IgD-negative memory B cell (primary cell): ENCODE measurements around the gene SLC35A2. TPM values are rescaled to one million over a fixed set of nuclear protein-coding genes. Genes with fewer than 3 reads are reported as not detected.
"Not testable (repeated sequence)": the region's sequence is repeated elsewhere in the genome, so short reads cannot be mapped to it uniquely, and the experiment has no call there.

Source experiments
- H3K27ac Mint-ChIP-seq, 3 donors: one replicate each; pipeline ENCODE4 v1.8.0; 2020 to 2022; ENCODE audit warnings: mild to moderate bottlenecking in 3 of 3, mixed read lengths in 3 of 3, moderate library complexity in 1 of 3
- H3K27me3 Mint-ChIP-seq: one replicate; pipeline ENCODE4 v1.8.0; 2021; ENCODE audit warnings: mixed read lengths
- H3K36me3 Mint-ChIP-seq: one replicate; pipeline ENCODE4 v1.8.0; 2020; ENCODE audit warnings: mild to moderate bottlenecking, mixed read lengths
- H3K4me1 Mint-ChIP-seq, 3 donors: one replicate each; pipeline ENCODE4 v1.8.0; 2020 to 2022; ENCODE audit warnings: mixed read lengths in 3 of 3, mild to moderate bottlenecking in 1 of 3
- H3K4me3 Mint-ChIP-seq, 4 donors: one replicate each; pipeline ENCODE4 v1.8.0; 2020 to 2022; ENCODE audit warnings: mild to moderate bottlenecking in 4 of 4, mixed read lengths in 4 of 4, moderate library complexity in 3 of 4
- H3K9me3 Mint-ChIP-seq, 3 donors: one replicate each; pipeline ENCODE4 v1.8.0; 2020 to 2021; ENCODE audit warnings: mixed read lengths in 3 of 3, mild to moderate bottlenecking in 1 of 3
- polyA plus RNA-seq: library from polyadenylated mRNA; unstranded; fragments of 300-500 nt; fragmentation: Illumina TruSeq; gene quantifications from one replicate; pipeline ENCODE4 v1.2.3, GENCODE V29; 2021

The SLC35A2 gene
- polyA plus RNA-seq, 1 donor from 2014 or later: 9.6 TPM

GRCh38 chrX:48872017-48872416 is 39.4 kb downstream of the SLC35A2 start:
- H3K4me3 Mint-ChIP-seq, H3K4me1 Mint-ChIP-seq, H3K27ac Mint-ChIP-seq, H3K36me3 Mint-ChIP-seq, H3K9me3 Mint-ChIP-seq, H3K27me3 Mint-ChIP-seq: not testable (repeated sequence)

GRCh38 chrX:48864210-48864609 is 47.2 kb downstream of the SLC35A2 start:
- Mint-ChIP-seq H3K27me3 (peaks cover 12% of the 10 kb centered on the region), H3K4me1 (no peaks in the 10 kb centered on the region), H3K9me3 (no peaks in the 10 kb centered on the region), H3K36me3 (no peaks in the 10 kb centered on the region), H3K27ac (no peak overlapping the region), H3K4me3 (no peak overlapping the region)

- Mint-ChIP-seq H3K9me3 (peaks cover 0 to 10% (median 0%) of the 10 kb centered on the region in 3 donors), H3K4me1 (peaks cover 0 to 4% (median 2%) of the 10 kb centered on the region in 3 donors), H3K27ac (no peak overlapping the region)
Observed at GRCh38 chrX:48854898-48855297, 56.5 kb downstream of the SLC35A2 start.

GRCh38 chrX:48854121-48854804 is 57.2 kb downstream of the SLC35A2 start:
- H3K4me1 Mint-ChIP-seq, H3K27ac Mint-ChIP-seq, H3K4me3 Mint-ChIP-seq, H3K36me3 Mint-ChIP-seq, H3K27me3 Mint-ChIP-seq: not testable (repeated sequence)
- H3K9me3 Mint-ChIP-seq: peaks cover 0 to 10% (median 0%) of the 10 kb centered on the region in 3 donors

More at GRCh38 chrX:48854898-48855297, 56.5 kb downstream of the SLC35A2 start:
- peak overlapping the region in 1 of 4 donors; percentile 16 for H3K4me3 Mint-ChIP-seq
- peaks cover 2% of the 10 kb centered on the region for H3K27me3 Mint-ChIP-seq
- peaks cover 2% of the 10 kb centered on the region for H3K36me3 Mint-ChIP-seq

- not testable (repeated sequence) for H3K4me1 Mint-ChIP-seq, H3K36me3 Mint-ChIP-seq, H3K4me3 Mint-ChIP-seq, H3K27me3 Mint-ChIP-seq, H3K27ac Mint-ChIP-seq
- peaks cover 0 to 10% (median 0%) of the 10 kb centered on the region in 3 donors for H3K9me3 Mint-ChIP-seq
Observed at GRCh38 chrX:48853494-48853893, 58.0 kb downstream of the SLC35A2 start.

Other genes with a start within 250 kb of the SLC35A2 start
- 26.5 TPM for gene WAS, start 227.8 kb downstream of the SLC35A2 start, polyA plus RNA-seq
- gene SUV39H1, start 214.9 kb downstream of the SLC35A2 start, polyA plus RNA-seq: 8.6 TPM
- gene GLOD5, start 149.9 kb downstream of the SLC35A2 start, polyA plus RNA-seq: not detected
- not detected for gene GATA1, start 125.1 kb downstream of the SLC35A2 start, polyA plus RNA-seq
- 20.1 TPM for gene HDAC6, start 109.6 kb downstream of the SLC35A2 start, polyA plus RNA-seq
- gene ERAS, start 85.1 kb downstream of the SLC35A2 start, polyA plus RNA-seq: not detected
- 0.51 TPM for gene PCSK1N, start 76.0 kb downstream of the SLC35A2 start, polyA plus RNA-seq
- 90.3 TPM for gene TIMM17B, start 13.9 kb downstream of the SLC35A2 start, polyA plus RNA-seq
- gene PQBP1, start 13.7 kb downstream of the SLC35A2 start, polyA plus RNA-seq: 99.8 TPM
- gene PIM2, start 7.4 kb upstream of the SLC35A2 start, polyA plus RNA-seq: 216 TPM
- gene OTUD5, start 46.0 kb upstream of the SLC35A2 start, polyA plus RNA-seq: 30.2 TPM
- gene KCND1, start 60.2 kb upstream of the SLC35A2 start, polyA plus RNA-seq: 0.13 TPM
- gene GRIPAP1, start 90.6 kb upstream of the SLC35A2 start, polyA plus RNA-seq: 22.5 TPM
- 6.7 TPM for gene TFE3, start 131.7 kb upstream of the SLC35A2 start, polyA plus RNA-seq
- gene CCDC120, start 147.4 kb upstream of the SLC35A2 start, polyA plus RNA-seq: 1.2 TPM
- gene PRAF2, start 162.4 kb upstream of the SLC35A2 start, polyA plus RNA-seq: 37.6 TPM
- 58.3 TPM for gene WDR45, start 168.2 kb upstream of the SLC35A2 start, polyA plus RNA-seq
- 27.3 TPM for gene GPKOW, start 212.1 kb upstream of the SLC35A2 start, polyA plus RNA-seq